Progenitor cell of endocrine pancreas (in vitro differentiated cells): Measurements from ENCODE around the gene CNTNAP2. TPM values are rescaled to one million over a fixed set of nuclear protein-coding genes. Genes with fewer than 3 reads are reported as not detected.

Experiments
- DNase-seq: peaks from one replicate; pipeline ENCODE4 v3.0.0; 2021; ENCODE audit warnings: low spot score; ENCODE audit not compliant: unreplicated experiment
- H3K27ac Mint-ChIP-seq: 2 replicates; pipeline ENCODE4 v1.8.0; 2021; ENCODE audit warnings: mild to moderate bottlenecking, moderate library complexity, mixed read lengths
- H3K27me3 Mint-ChIP-seq: 2 replicates; pipeline ENCODE4 v1.8.0; 2021; ENCODE audit warnings: mixed read lengths
- H3K36me3 Mint-ChIP-seq: 2 replicates; pipeline ENCODE4 v1.8.0; 2022; ENCODE audit warnings: mixed read lengths; ENCODE audit not compliant: insufficient read depth
- H3K4me1 Mint-ChIP-seq: 2 replicates; pipeline ENCODE4 v1.8.0; 2021; ENCODE audit warnings: low read depth, mixed read lengths
- H3K4me3 Mint-ChIP-seq: 2 replicates; pipeline ENCODE4 v1.8.0; 2021; ENCODE audit warnings: low read depth, mild to moderate bottlenecking, moderate library complexity, mixed read lengths
- H3K9me3 Mint-ChIP-seq: 2 replicates; pipeline ENCODE4 v1.8.0; 2021; ENCODE audit warnings: low read depth, mixed read lengths
- CTCF ChIP-seq: fragments of 200-600 bp; sonication (generic); IDR thresholded peaks from one replicate; pipeline ENCODE4 v1.5.0; 2021; ENCODE audit warnings: antibody characterized with exemption, mild to moderate bottlenecking; ENCODE audit not compliant: unreplicated experiment
- total RNA-seq: library from RNA; stranded (reverse); gene quantifications from 2 replicates; pipeline ENCODE4 v1.2.1, GENCODE V29; 2021

CNTNAP2 gene
- total RNA-seq, 1 donor from 2014 or later, result 6.5 TPM

GRCh38 chr7:147423875-147424274, 1307.3 kb downstream of the CNTNAP2 start:
- no peaks in the 10 kb centered on the region for H3K36me3 Mint-ChIP-seq
- H3K4me1 Mint-ChIP-seq, result peaks cover 2% of the 10 kb centered on the region
- TF ChIP-seq CTCF, result no peak

GRCh38 chr7:147428075-147428474, 1311.5 kb downstream of the CNTNAP2 start:
- Mint-ChIP-seq H3K27ac (no peak overlapping the region), H3K4me3 (no peak overlapping the region), H3K27me3 (peaks cover 6% of the 10 kb centered on the region), H3K4me1 (peaks cover 21% of the 10 kb centered on the region), H3K9me3 (peaks cover 12% of the 10 kb centered on the region), H3K36me3 (no peaks in the 10 kb centered on the region)
- no peak for DNase-seq
- no peak for TF ChIP-seq CTCF

More at GRCh38 chr7:147423875-147424274, 1307.3 kb downstream of the CNTNAP2 start:
- Mint-ChIP-seq H3K27ac (no peak overlapping the region), H3K4me3 (no peak overlapping the region), H3K9me3 (peaks cover 4% of the 10 kb centered on the region), H3K27me3 (no peaks in the 10 kb centered on the region)
- no peak for DNase-seq

GRCh38 chr7:147429961-147430360, 1313.4 kb downstream of the CNTNAP2 start:
- no peak overlapping the region for H3K27ac Mint-ChIP-seq
- H3K27me3 Mint-ChIP-seq, result peaks cover 9% of the 10 kb centered on the region
- H3K4me3 Mint-ChIP-seq, result no peak overlapping the region
- H3K4me1 Mint-ChIP-seq, result peaks cover 35% of the 10 kb centered on the region
- peaks cover 12% of the 10 kb centered on the region for H3K9me3 Mint-ChIP-seq
- no peak for TF ChIP-seq CTCF
- no peak for DNase-seq
- no peaks in the 10 kb centered on the region for H3K36me3 Mint-ChIP-seq

- TF ChIP-seq CTCF, result peak; percentile 60
These were observed 1315.5 kb downstream of the CNTNAP2 start for GRCh38 chr7:147432079-147432478.

GRCh38 chr7:147432576-147432975, 1316.0 kb downstream of the CNTNAP2 start:
- TF ChIP-seq CTCF, result no peak
- no peak for DNase-seq
- Mint-ChIP-seq H3K4me1 (peaks cover 33% of the 10 kb centered on the region), H3K4me3 (no peak overlapping the region), H3K9me3 (peaks cover 9% of the 10 kb centered on the region), H3K27ac (no peak overlapping the region), H3K27me3 (peaks cover 14% of the 10 kb centered on the region), H3K36me3 (no peaks in the 10 kb centered on the region)

More at GRCh38 chr7:147432079-147432478, 1315.5 kb downstream of the CNTNAP2 start:
- DNase-seq, result no peak
- Mint-ChIP-seq H3K4me3 (no peak overlapping the region), H3K27ac (no peak overlapping the region), H3K27me3 (peaks cover 14% of the 10 kb centered on the region), H3K9me3 (peaks cover 9% of the 10 kb centered on the region), H3K4me1 (peaks cover 35% of the 10 kb centered on the region), H3K36me3 (no peaks in the 10 kb centered on the region)
